ENCODE measurements around the gene LRRC4B.

DNA sequence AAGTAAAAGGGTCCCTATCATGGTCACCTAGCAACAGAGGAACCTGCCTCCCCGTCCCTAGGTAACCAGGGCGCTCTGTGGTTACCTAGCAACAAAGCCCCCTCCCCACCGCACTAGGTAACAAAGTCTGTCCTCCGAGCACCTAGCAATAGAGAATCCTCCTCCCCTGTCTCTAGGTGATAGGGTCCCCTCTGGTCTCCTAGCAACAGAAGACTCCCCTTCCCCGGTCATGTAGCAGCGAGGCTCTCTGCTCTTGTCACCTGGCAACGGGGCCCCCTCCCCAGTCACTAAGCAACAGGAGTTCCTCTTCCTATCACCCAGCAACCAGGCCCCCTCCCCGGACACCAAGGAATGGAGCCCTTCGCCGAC lies 57.6 kb downstream of the LRRC4B start:
- TF ChIP-seq, protein P1, sequence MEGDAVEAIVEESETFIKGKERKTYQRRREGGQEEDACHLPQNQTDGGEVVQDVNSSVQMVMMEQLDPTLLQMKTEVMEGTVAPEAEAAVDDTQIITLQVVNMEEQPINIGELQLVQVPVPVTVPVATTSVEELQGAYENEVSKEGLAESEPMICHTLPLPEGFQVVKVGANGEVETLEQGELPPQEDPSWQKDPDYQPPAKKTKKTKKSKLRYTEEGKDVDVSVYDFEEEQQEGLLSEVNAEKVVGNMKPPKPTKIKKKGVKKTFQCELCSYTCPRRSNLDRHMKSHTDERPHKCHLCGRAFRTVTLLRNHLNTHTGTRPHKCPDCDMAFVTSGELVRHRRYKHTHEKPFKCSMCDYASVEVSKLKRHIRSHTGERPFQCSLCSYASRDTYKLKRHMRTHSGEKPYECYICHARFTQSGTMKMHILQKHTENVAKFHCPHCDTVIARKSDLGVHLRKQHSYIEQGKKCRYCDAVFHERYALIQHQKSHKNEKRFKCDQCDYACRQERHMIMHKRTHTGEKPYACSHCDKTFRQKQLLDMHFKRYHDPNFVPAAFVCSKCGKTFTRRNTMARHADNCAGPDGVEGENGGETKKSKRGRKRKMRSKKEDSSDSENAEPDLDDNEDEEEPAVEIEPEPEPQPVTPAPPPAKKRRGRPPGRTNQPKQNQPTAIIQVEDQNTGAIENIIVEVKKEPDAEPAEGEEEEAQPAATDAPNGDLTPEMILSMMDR (IDR thresholded peaks at IDR 0.05) = no peak
- TF ChIP-seq POLR2A (IDR thresholded peaks at IDR 0.05) = no peak

All from adrenal gland (tissue), 5 donors.